ENCODE measurements around the gene ROBO1. TPM values are rescaled to one million over a fixed set of nuclear protein-coding genes. Genes with fewer than 3 reads are reported as not detected.

Gene ROBO1
- total and polyA plus RNA-seq, 4 donors = 1.0 to 30.3 (median 3.9) TPM

GRCh38 chr3:78749056-78749455, 1018.7 kb downstream of the ROBO1 start (continued):
- TF ChIP-seq CTCF (IDR thresholded peaks at IDR 0.05; ENCODE audit: low read depth, low read length, missing input control) (no peak), GABPA (IDR thresholded peaks at IDR 0.05 in 1 of 2, conservative IDR thresholded peaks at IDR 0.05 in 1 of 2) (no peak)

- TF ChIP-seq GABPA (IDR thresholded peaks at IDR 0.05 in 1 of 2, conservative IDR thresholded peaks at IDR 0.05 in 1 of 2) = no peak
- TF ChIP-seq RAD21 (IDR thresholded peaks at IDR 0.05) = no peak
- TF ChIP-seq EGR1 (IDR thresholded peaks at IDR 0.05; ENCODE audit: low read depth in 2 of 2) = no peak
- no peak for TF ChIP-seq TAF1 (conservative IDR thresholded peaks at IDR 0.05)
- no peak for TF ChIP-seq FOXA2 (IDR thresholded peaks at IDR 0.05)
- no peak for TF ChIP-seq SP1 (IDR thresholded peaks at IDR 0.05)
- Histone ChIP-seq H3K27ac (ENCODE audit: low read depth in 1 of 2, low read length in 2 of 2) (no peak overlapping the region), H3K4me1 (ENCODE audit: control insufficient read depth in 4 of 4, insufficient read depth in 4 of 4, low read length in 3 of 4) (no peaks in the 10 kb centered on the region), H3K9ac (ENCODE audit: low read depth in 1 of 2, low read length in 2 of 2) (no peak overlapping the region), H3K36me3 (ENCODE audit: control insufficient read depth in 4 of 4, insufficient read depth in 3 of 4, low read depth in 1 of 4, low read length in 3 of 4) (no peaks in the 10 kb centered on the region), H3K27me3 (ENCODE audit: control insufficient read depth in 4 of 4, insufficient read depth in 4 of 4, low read length in 3 of 4) (no peaks in the 10 kb centered on the region), H3K4me3 (ENCODE audit: low read depth in 1 of 3, low read length in 3 of 3) (no peak overlapping the region), H3K9me3 (ENCODE audit: control insufficient read depth in 4 of 4, low read length in 3 of 4) (no peaks in the 10 kb centered on the region)
- WGBS = 66% methylated on average over 5 of the region's 5 CpGs
- DNase-seq (ENCODE audit: low spot score) = no peak
These were observed 1022.0 kb downstream of the ROBO1 start for GRCh38 chr3:78745847-78746246.

DNA sequence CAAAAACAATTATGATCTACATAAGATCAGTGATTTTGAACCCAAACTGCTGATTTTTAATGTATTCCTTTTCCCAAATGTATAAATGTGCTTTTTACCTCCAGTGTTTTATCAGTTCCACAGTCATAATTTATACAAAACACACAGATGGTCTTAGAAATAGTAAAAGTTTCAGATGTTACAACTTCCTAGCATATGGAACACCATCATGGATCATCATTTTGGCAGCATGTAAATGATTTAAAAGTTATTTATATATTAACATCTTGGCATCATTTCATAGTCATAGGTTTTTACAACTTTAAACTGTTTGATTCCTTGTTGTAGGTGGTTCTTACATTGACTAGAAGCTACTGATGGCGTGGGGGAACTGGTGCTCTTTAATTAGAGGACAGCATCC, 1025.3 kb downstream of the ROBO1 start:
- TF ChIP-seq FOXA2 (IDR thresholded peaks at IDR 0.05) (no peak), CTCF (IDR thresholded peaks at IDR 0.05; ENCODE audit: low read depth, low read length, missing input control) (no peak), REST (IDR thresholded peaks at IDR 0.05) (no peak), JUND (IDR thresholded peaks at IDR 0.05) (no peak), NR2F2 (IDR thresholded peaks at IDR 0.05) (no peak), HNF4G (IDR thresholded peaks at IDR 0.05) (no peak), RAD21 (IDR thresholded peaks at IDR 0.05) (no peak), GABPA (IDR thresholded peaks at IDR 0.05 in 1 of 2, conservative IDR thresholded peaks at IDR 0.05 in 1 of 2) (no peak), YY1 (IDR thresholded peaks at IDR 0.05) (no peak), ATF3 (IDR thresholded peaks at IDR 0.05) (no peak), EGR1 (IDR thresholded peaks at IDR 0.05; ENCODE audit: low read depth in 2 of 2) (no peak), HNF4A (conservative IDR thresholded peaks at IDR 0.05) (no peak), TAF1 (conservative IDR thresholded peaks at IDR 0.05) (no peak), RXRA (IDR thresholded peaks at IDR 0.05) (no peak), FOXA1 (IDR thresholded peaks at IDR 0.05) (no peak)
- TF ChIP-seq, protein P1, sequence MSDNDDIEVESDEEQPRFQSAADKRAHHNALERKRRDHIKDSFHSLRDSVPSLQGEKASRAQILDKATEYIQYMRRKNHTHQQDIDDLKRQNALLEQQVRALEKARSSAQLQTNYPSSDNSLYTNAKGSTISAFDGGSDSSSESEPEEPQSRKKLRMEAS (IDR thresholded peaks at IDR 0.05) = no peak
- WGBS = 90% methylated on average over 1 of the region's 1 CpG

More for the DNA sequence above, 1025.3 kb downstream of the ROBO1 start:
- no peak for DNase-seq (ENCODE audit: low spot score)
- H3K4me1 ChIP-seq (ENCODE audit: control insufficient read depth in 4 of 4, insufficient read depth in 4 of 4, low read length in 3 of 4) = no peaks in the 10 kb centered on the region
- no peak overlapping the region for H3K9ac ChIP-seq (ENCODE audit: low read depth in 1 of 2, low read length in 2 of 2)
- no peak overlapping the region for H3K27ac ChIP-seq (ENCODE audit: low read depth in 1 of 2, low read length in 2 of 2)
- H3K27me3 ChIP-seq (ENCODE audit: control insufficient read depth in 4 of 4, insufficient read depth in 4 of 4, low read length in 3 of 4) = no peaks in the 10 kb centered on the region
- no peaks in the 10 kb centered on the region for H3K9me3 ChIP-seq (ENCODE audit: control insufficient read depth in 4 of 4, low read length in 3 of 4)
- H3K36me3 ChIP-seq (ENCODE audit: control insufficient read depth in 4 of 4, insufficient read depth in 3 of 4, low read depth in 1 of 4, low read length in 3 of 4) = no peaks in the 10 kb centered on the region
- no peak overlapping the region for H3K4me3 ChIP-seq (ENCODE audit: low read depth in 1 of 3, low read length in 3 of 3)
